Ascending aorta (tissue), 2 donors: ENCODE results near the gene MYH14. TPM values are rescaled to one million over a fixed set of nuclear protein-coding genes. Genes with fewer than 3 reads are reported as not detected.
"Not testable (repeated sequence)": the region's sequence is repeated elsewhere in the genome, so short reads cannot be mapped to it uniquely, and the experiment has no call there.

ENCODE experiments used
- DNase-seq, 2 donors: peaks; one replicate each; pipeline ENCODE4 v3.0.0-alpha.2; 2019; ENCODE audit warnings: low spot score in 2 of 2
- H3K27ac ChIP-seq, 2 donors: fragments of 200-600 bp; sonication (generic); one replicate each; pipeline ENCODE4 v1.5.1; 2016 to 2017; ENCODE audit warnings: mild to moderate bottlenecking in 1 of 2
- H3K27me3 ChIP-seq: fragments of 200-600 bp; sonication (generic); one replicate; pipeline ENCODE4 v1.5.1; 2017
- H3K36me3 ChIP-seq, 2 donors: fragments of 200-600 bp; sonication (generic); one replicate each; pipeline ENCODE4 v1.5.1; 2016
- H3K4me1 ChIP-seq, 2 donors: fragments of 200-600 bp; sonication (generic); one replicate each; pipeline ENCODE4 v1.5.1; 2016 to 2017; ENCODE audit warnings: mild to moderate bottlenecking in 1 of 2
- H3K4me3 ChIP-seq, 2 donors: fragments of 200-600 bp; sonication (generic); one replicate each; pipeline ENCODE4 v1.5.1; 2016 to 2017; ENCODE audit warnings: mild to moderate bottlenecking in 1 of 2
- H3K9me3 ChIP-seq, 2 donors: fragments of 200-600 bp; sonication (generic); one replicate each; pipeline ENCODE4 v1.5.1; 2016
- intact Hi-C: fragments of 100-400 bp; cut with DNase I; formaldehyde crosslinking; loops from one replicate; pipeline ENCODE4 v1.15.1; 2023
- total RNA-seq: library from RNA; depleted of rRNA; stranded (reverse); fragments of >200 nt; gene quantifications from one replicate; pipeline ENCODE4 v1.1.0, GENCODE V29; 2016
- TF ChIP-seq, protein P1 (sequence below), 3 experiments: fragments of 200-600 bp in 2 of 3; fragments of 450-650 bp in 1 of 3; sonication (generic) in 2 of 3; IDR thresholded peaks; one replicate each; pipeline ENCODE4 v1.5.1; 2016 to 2019; ENCODE audit warnings: antibody characterized with exemption in 3 of 3, mild to moderate bottlenecking in 1 of 3, moderate library complexity in 1 of 3

The MYH14 gene
- total RNA-seq, 1 donor from 2014 or later: 8.6 TPM

DNA sequence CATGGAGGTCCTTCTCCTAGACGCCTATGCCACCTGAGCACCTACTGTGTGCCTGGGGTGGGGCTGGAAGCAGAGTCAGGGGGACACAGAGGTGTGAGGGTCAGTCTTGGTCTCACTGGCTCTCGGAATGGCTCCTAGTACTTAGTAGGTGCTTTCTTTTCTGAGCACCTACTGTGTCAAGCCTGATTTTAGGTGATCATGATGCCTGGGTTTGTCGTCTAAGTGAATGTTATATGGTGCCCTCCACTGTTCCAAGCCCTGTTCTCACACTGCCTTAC lies 20.0 kb downstream of the MYH14 start:
- no peaks in the 10 kb centered on the region for H3K4me1 ChIP-seq
- peaks cover 0 to 7% of the 10 kb centered on the region in 2 donors for H3K36me3 ChIP-seq
- H3K27me3 ChIP-seq: no peaks in the 10 kb centered on the region
- no peak overlapping the region for H3K27ac ChIP-seq
- no peaks in the 10 kb centered on the region for H3K9me3 ChIP-seq
- DNase-seq: no peak
- no peak overlapping the region for H3K4me3 ChIP-seq
- intact Hi-C loops: no loop called here
- TF ChIP-seq, protein P1, sequence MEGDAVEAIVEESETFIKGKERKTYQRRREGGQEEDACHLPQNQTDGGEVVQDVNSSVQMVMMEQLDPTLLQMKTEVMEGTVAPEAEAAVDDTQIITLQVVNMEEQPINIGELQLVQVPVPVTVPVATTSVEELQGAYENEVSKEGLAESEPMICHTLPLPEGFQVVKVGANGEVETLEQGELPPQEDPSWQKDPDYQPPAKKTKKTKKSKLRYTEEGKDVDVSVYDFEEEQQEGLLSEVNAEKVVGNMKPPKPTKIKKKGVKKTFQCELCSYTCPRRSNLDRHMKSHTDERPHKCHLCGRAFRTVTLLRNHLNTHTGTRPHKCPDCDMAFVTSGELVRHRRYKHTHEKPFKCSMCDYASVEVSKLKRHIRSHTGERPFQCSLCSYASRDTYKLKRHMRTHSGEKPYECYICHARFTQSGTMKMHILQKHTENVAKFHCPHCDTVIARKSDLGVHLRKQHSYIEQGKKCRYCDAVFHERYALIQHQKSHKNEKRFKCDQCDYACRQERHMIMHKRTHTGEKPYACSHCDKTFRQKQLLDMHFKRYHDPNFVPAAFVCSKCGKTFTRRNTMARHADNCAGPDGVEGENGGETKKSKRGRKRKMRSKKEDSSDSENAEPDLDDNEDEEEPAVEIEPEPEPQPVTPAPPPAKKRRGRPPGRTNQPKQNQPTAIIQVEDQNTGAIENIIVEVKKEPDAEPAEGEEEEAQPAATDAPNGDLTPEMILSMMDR (IDR thresholded peaks at IDR 0.05): no peak

DNA sequence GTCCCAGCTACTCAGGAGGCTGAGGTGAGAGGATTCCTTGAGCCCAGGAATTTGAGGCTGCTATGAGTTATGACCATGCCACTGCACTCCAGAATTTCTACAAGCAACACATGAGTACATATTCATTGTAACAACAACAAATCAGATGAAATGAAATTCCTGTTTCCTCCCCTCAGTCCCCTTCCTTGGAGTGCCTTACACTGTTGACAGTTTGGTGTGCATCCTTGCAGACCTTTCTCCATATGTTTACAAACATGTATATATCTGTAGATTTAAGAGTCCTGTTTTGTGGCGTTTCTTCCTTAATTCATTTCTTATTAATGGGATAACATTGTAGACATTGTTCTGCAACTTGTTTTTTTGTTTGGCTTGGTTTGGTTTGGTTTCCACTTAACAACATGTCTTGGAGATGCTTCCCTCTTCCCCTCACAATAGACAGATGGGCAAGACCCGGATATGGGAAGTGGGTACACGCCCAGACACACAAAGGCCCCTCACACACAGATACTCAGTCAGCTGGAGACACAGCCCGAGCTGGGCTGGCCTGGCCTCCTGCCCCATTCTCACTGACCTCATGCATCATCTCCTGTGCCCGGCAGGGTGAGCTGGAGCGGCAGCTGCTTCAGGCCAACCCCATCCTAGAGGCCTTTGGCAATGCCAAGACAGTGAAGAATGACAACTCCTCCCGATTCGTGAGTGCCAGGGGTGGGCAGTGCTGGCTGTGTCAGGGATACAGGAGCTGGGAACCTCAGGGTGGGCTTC lies 21.7 kb downstream of the MYH14 start:
- no peaks in the 10 kb centered on the region for H3K9me3 ChIP-seq
- no peaks in the 10 kb centered on the region for H3K27me3 ChIP-seq
- no peak overlapping the region for H3K4me3 ChIP-seq
- intact Hi-C loops: no loop called here
- peaks cover 0 to 7% of the 10 kb centered on the region in 2 donors for H3K36me3 ChIP-seq
- H3K27ac ChIP-seq: no peak overlapping the region
- TF ChIP-seq, protein P1 (IDR thresholded peaks at IDR 0.05): no peak
- DNase-seq: no peak
- H3K4me1 ChIP-seq: no peaks in the 10 kb centered on the region

DNA sequence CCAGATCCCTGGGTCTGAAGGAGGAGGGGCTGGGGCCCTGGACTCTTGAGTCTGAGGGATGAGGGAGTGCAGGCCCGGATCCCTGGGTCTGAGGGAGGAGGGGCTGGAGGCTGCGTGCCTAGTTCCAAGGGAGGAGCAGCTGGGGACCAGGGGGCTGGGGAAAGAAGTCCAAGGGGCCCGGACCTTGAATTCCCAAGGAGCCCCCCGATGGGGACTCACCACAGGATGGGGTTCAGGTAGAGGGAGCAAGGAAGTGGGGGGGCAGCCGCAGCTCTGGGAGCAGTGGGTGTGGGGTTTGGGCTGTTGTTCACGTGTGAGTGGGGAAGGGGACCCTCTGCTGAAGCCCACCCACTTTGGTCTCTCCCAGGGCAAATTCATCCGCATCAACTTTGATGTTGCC lies 23.1 kb downstream of the MYH14 start:
- TF ChIP-seq, protein P1 (IDR thresholded peaks at IDR 0.05): no peak
- intact Hi-C loops: no loop called here
- no peaks in the 10 kb centered on the region for H3K9me3 ChIP-seq
- H3K27ac ChIP-seq: no peak overlapping the region
- peaks cover 0 to 7% of the 10 kb centered on the region in 2 donors for H3K36me3 ChIP-seq
- no peaks in the 10 kb centered on the region for H3K4me1 ChIP-seq
- H3K4me3 ChIP-seq: no peak overlapping the region
- H3K27me3 ChIP-seq: no peaks in the 10 kb centered on the region
- no peak for DNase-seq

DNA sequence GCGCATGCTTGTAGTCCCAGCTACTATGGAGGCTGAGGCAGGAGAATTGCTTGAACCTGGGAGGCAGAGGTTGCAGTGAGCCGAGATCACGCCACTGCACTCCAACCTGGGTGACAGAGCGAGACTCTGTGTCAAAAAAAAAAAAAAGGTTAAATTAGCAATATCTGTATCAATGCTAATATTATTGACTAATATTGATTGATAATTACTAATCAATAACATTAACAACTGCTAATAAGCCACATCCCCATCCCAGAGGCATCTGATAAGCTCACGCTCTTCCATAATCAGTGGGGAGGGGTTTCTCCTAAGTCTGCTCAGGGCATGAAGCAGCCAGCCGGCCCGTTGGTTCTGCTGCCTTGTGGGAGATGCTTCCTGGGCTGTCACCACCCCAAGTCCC lies 24.7 kb downstream of the MYH14 start:
- H3K27me3 ChIP-seq, H3K4me3 ChIP-seq, H3K9me3 ChIP-seq, H3K27ac ChIP-seq, intact Hi-C loops, H3K4me1 ChIP-seq, DNase-seq, H3K36me3 ChIP-seq: not testable (repeated sequence)

DNA sequence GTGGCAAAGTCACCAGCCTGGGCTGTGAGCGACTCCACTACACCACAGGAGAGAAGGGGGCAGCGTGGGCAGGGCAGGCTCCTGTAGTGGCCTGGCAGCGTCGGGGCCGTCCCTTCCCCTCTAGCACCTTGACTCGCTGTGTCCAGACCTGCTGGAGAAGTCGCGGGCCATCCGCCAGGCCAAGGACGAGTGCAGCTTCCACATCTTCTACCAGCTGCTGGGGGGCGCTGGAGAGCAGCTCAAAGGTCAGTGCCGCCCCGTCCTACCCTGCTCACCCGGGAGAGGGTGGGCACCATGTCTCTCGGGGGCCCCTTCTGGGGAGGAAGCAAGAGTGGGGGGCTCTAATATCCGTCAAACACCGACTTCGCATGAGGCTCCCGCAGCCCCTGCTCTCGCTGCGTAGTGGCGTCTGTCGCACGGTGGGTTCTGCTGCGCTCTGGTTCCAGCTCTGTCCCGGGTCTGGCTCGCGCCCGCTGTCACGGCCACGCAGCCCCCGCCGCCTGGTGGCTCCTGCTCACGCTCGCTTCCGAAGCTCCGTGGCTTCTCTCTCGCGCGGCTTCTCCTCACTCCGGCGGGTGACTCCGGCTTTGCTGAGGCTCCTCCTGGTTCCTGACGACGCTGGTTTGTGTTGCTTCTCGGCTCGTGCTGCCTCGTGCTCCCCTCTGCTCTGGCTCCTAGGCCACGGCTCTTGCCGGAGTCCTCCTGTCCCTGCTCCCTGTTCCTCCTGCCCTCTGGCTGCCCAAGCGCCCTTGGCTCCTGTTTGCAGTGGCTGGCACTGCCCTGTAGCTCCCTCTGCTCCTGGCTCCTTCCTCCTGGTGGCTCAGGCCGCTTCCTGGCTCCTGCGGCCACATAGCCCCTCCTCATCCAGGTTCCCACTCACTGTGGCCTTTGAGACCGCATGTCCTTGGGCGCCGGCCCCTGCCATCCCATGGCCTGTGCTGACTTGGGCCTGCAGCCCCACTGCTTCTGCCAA lies 27.2 kb downstream of the MYH14 start:
- Histone ChIP-seq H3K27me3 (no peaks in the 10 kb centered on the region), H3K27ac (no peak overlapping the region), H3K4me3 (no peak overlapping the region), H3K4me1 (peaks cover 0 to 5% of the 10 kb centered on the region in 2 donors), H3K9me3 (no peaks in the 10 kb centered on the region), H3K36me3 (no peaks in the 10 kb centered on the region)
- TF ChIP-seq, protein P1 (IDR thresholded peaks at IDR 0.05): no peak
- intact Hi-C loops: no loop called here
- DNase-seq: no peak

DNA sequence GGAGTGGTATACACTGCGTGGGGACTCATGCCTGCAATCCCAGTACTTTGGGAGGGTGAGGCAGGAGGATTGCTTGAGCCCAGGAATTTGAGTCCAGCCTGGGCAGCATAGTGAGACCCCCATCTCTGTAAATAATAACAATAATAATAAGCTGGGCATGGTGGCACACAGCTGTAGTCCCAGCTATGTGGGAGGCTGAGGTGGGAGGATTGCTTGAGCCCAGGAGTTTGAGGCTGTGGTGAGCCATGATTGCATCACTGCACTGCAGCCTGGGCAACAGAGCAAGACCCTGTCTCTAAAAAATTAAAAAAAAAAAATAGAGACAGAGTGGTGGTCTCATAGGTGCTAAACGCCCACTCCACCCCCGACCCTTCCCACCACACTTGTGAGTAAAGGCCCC lies 28.0 kb downstream of the MYH14 start:
- intact Hi-C loops, H3K27me3 ChIP-seq: not testable (repeated sequence)

More for the DNA sequence above, 28.0 kb downstream of the MYH14 start:
- H3K36me3 ChIP-seq, H3K4me3 ChIP-seq, H3K4me1 ChIP-seq, H3K9me3 ChIP-seq, H3K27ac ChIP-seq, DNase-seq: not testable (repeated sequence)
